K562 (cell line): Measurements from ENCODE around the gene BLOC1S4. TPM values are rescaled to one million over a fixed set of nuclear protein-coding genes. Genes with fewer than 3 reads are reported as not detected.
A peak's percentile ranks its signal among the peaks of the same experiment; 100 is the strongest.

Experiments used
- BACH1 ChIP-seq: fragments of 200-800 bp; sonication (Bioruptor generic); IDR thresholded peaks from 2 replicates; pipeline ENCODE4 v1.6.1; 2016; ENCODE audit warnings: missing genetic modification characterization, missing compliant biosample characterization
- CREM ChIP-seq: IDR thresholded peaks from 2 replicates; pipeline ENCODE4 v1.6.1; 2014; ENCODE audit warnings: antibody characterized with exemption, low read depth
- ESRRB ChIP-seq: fragments of 250-450 bp; sonication (Bioruptor Pico); IDR thresholded peaks from 2 replicates; pipeline ENCODE4 v1.5.0; 2020; ENCODE audit warnings: mild to moderate bottlenecking, moderate library complexity, borderline replicate concordance
- FOXP1 ChIP-seq: sonication (generic); formaldehyde crosslinking; IDR thresholded peaks from 2 replicates; pipeline ENCODE4 v1.8.0; 2022; ENCODE audit warnings: mild to moderate bottlenecking, missing genetic modification reagents
- MAFK ChIP-seq: IDR thresholded peaks from 2 replicates; pipeline ENCODE4 v1.6.1; 2011; ENCODE audit warnings: low read length, improper control_type of control experiment
- NCOR1 ChIP-seq: fragments of 450-650 bp; IDR thresholded peaks from 2 replicates; pipeline ENCODE4 v1.6.1; 2016; ENCODE audit warnings: mild to moderate bottlenecking, moderate library complexity
- NFE2L1 ChIP-seq: fragments of 450-650 bp; IDR thresholded peaks from 2 replicates; pipeline ENCODE4 v1.6.1; 2016; ENCODE audit warnings: missing genetic modification characterization, low read depth, mild to moderate bottlenecking, missing compliant biosample characterization, moderate library complexity, borderline replicate concordance
- RERE ChIP-seq: sonication (generic); formaldehyde crosslinking; IDR thresholded peaks from 2 replicates; pipeline ENCODE4 v1.8.0; 2023; ENCODE audit warnings: missing genetic modification reagents, mild to moderate bottlenecking, borderline replicate concordance
- ZFP36 ChIP-seq: fragments of 150-350 bp; IDR thresholded peaks from 2 replicates; pipeline ENCODE4 v1.6.1; 2018; ENCODE audit warnings: low read length, low read depth; ENCODE audit not compliant: partially characterized antibody
- ZNF41 ChIP-seq: fragments of 250-450 bp; sonication (Bioruptor Pico); conservative IDR thresholded peaks from 2 replicates; pipeline ENCODE4 v1.4.0; 2020; ENCODE audit warnings: mild to moderate bottlenecking
- polyA plus RNA-seq, 8 experiments: library from polyadenylated mRNA; depleted of rRNA in 4 of 8; stranded (reverse) in 5 of 8; unstranded in 3 of 8; fragments of >200 nt; fragmentation: Nextera tagmentation in 2 of 8; fragmentation: Illumina TruSeq in 1 of 8; extraction: Ambion mirVana in 2 of 8; extraction: Trizol in 1 of 8; gene quantifications; 2 replicates each; pipeline versions ENCODE4 v1.2.1 to v1.2.3, GENCODE V29; 2011 to 2014; ENCODE audit warnings: inconsistent platforms in 1 of 8, missing spikeins in 1 of 8
- total RNA-seq, 7 experiments: library from RNA; depleted of rRNA in 6 of 7; stranded (reverse); fragments of >200 nt in 6 of 7; fragmentation: Illumina TruSeq in 2 of 7; extraction: Trizol in 2 of 7; gene quantifications; 2 replicates each; pipeline versions ENCODE4 v1.2.1 to v1.2.3, GENCODE V29; 2011 to 2021; ENCODE audit warnings: low replicate concordance in 1 of 7
- TF ChIP-seq, protein P1 (sequence below): fragments of 250-450 bp; sonication (Bioruptor Pico); IDR thresholded peaks from 2 replicates; pipeline ENCODE4 v1.8.0; 2022; ENCODE audit warnings: moderate library complexity, mild to moderate bottlenecking, inconsistent platforms
- TF ChIP-seq, protein P2 (sequence below): fragments of 450-650 bp; IDR thresholded peaks from one replicate; pipeline ENCODE4 v1.6.1; 2018; ENCODE audit warnings: mild to moderate bottlenecking, moderate library complexity; ENCODE audit not compliant: partially characterized antibody
- TF ChIP-seq, protein P3 (sequence below): fragments of 250-450 bp; sonication (Bioruptor Pico); IDR thresholded peaks from 2 replicates; pipeline ENCODE4 v1.5.0; 2020; ENCODE audit warnings: mild to moderate bottlenecking
- TF ChIP-seq, protein P4 (sequence below): fragments of 250-450 bp; sonication (Bioruptor Pico); IDR thresholded peaks from 2 replicates; pipeline ENCODE4 v1.4.0; 2020; ENCODE audit warnings: mild to moderate bottlenecking, moderate library complexity, borderline replicate concordance

The BLOC1S4 gene
- total and polyA plus RNA-seq, 9 of the 15 experiments (the other 6 are each of a cell fraction or from before 2014, with no cell fraction given): 3.1 to 31.6 (median 11.2) TPM

DNA sequence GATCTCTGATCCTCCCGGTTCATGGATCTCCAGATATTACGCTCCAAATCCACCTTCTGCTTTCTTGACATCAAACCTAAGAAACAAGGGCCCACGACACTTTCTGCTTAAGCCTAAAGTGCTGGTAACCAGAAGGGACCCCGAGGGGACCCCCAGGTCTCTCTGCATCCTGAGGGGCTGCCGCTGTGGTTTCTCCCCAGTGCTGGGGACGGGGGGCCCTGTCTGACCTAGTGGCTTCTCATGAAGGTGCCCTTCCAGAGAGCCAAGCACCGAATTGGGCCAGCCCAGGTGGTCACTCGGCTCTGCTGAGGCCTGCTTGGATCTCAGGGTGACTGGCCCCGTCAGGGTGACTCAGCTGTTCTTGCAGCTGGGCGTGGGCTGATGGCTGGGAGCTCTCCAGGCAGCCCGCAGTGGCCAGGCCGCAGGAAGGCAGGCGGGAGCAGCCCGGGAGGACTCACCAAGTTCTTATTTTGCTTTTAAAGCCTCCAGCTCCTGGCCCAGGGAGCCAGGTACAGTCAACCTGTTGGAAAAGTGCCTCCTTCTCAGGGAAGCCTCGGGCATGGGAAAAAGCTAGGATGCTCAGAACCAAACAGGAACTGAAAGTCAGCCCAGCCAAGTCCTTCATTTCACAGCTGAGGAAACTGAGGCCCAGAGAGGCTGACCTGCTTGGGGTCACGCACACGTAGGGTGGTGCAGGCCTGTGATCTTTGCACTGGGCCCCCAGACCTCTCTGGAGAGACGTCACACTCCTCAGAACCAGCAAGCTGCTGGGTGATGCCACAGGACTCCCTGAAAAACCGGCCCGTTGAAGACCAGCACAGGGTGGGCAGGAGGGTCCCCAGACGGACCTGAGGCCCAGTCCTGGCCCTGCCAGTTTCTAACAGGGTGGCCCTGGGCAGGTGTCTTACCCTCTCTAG, 16.7 kb downstream of the BLOC1S4 start (continued):
- TF ChIP-seq RERE (CRISPR knock-in tag) (peak; percentile 87; the same call in 1 of the 2 replicates), ZNF41 (no peak; the same call in 1 of the 2 replicates), CREM (peak; percentile 73), BACH1 (tag) (peak; percentile 98), FOXP1 (CRISPR knock-in tag) (no peak), MAFK (peak; percentile 97), NFE2L1 (tag) (peak; percentile 96), ZFP36 (no peak), NCOR1 (peak; percentile 69), ESRRB (CRISPR knock-in tag) (no peak)
- TF ChIP-seq, protein P1, sequence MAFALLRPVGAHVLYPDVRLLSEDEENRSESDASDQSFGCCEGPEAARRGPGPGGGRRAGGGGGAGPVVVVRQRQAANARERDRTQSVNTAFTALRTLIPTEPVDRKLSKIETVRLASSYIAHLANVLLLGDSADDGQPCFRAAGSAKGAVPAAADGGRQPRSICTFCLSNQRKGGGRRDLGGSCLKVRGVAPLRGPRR (CRISPR knock-in tag): no peak
- TF ChIP-seq, protein P2, sequence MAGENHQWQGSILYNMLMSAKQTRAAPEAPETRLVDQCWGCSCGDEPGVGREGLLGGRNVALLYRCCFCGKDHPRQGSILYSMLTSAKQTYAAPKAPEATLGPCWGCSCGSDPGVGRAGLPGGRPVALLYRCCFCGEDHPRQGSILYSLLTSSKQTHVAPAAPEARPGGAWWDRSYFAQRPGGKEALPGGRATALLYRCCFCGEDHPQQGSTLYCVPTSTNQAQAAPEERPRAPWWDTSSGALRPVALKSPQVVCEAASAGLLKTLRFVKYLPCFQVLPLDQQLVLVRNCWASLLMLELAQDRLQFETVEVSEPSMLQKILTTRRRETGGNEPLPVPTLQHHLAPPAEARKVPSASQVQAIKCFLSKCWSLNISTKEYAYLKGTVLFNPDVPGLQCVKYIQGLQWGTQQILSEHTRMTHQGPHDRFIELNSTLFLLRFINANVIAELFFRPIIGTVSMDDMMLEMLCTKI: no peak
- TF ChIP-seq, protein P3, sequence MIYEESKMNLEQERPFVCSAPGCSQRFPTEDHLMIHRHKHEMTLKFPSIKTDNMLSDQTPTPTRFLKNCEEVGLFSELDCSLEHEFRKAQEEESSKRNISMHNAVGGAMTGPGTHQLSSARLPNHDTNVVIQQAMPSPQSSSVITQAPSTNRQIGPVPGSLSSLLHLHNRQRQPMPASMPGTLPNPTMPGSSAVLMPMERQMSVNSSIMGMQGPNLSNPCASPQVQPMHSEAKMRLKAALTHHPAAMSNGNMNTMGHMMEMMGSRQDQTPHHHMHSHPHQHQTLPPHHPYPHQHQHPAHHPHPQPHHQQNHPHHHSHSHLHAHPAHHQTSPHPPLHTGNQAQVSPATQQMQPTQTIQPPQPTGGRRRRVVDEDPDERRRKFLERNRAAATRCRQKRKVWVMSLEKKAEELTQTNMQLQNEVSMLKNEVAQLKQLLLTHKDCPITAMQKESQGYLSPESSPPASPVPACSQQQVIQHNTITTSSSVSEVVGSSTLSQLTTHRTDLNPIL: peak; percentile 58; the same call in 1 of the 2 replicates
- TF ChIP-seq, protein P4, sequence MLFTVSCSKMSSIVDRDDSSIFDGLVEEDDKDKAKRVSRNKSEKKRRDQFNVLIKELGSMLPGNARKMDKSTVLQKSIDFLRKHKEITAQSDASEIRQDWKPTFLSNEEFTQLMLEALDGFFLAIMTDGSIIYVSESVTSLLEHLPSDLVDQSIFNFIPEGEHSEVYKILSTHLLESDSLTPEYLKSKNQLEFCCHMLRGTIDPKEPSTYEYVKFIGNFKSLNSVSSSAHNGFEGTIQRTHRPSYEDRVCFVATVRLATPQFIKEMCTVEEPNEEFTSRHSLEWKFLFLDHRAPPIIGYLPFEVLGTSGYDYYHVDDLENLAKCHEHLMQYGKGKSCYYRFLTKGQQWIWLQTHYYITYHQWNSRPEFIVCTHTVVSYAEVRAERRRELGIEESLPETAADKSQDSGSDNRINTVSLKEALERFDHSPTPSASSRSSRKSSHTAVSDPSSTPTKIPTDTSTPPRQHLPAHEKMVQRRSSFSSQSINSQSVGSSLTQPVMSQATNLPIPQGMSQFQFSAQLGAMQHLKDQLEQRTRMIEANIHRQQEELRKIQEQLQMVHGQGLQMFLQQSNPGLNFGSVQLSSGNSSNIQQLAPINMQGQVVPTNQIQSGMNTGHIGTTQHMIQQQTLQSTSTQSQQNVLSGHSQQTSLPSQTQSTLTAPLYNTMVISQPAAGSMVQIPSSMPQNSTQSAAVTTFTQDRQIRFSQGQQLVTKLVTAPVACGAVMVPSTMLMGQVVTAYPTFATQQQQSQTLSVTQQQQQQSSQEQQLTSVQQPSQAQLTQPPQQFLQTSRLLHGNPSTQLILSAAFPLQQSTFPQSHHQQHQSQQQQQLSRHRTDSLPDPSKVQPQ: no peak
